GM19467 (cell line): ENCODE data around the gene WFDC1.
"Not testable (repeated sequence)": the region's sequence is repeated elsewhere in the genome, so short reads cannot be mapped to it uniquely, and the experiment has no call there.

Experiments used
- ATAC-seq: cut with Tn5 transposase; IDR thresholded peaks from one replicate; pipeline ENCODE4 v1.9.1; 2021; ENCODE audit warnings: mild to moderate bottlenecking, moderate library complexity; ENCODE audit not compliant: unreplicated experiment

Gene WFDC1

GRCh38 chr16:84327926-84328505, 33.3 kb downstream of the WFDC1 start:
- no peak for ATAC-seq

GRCh38 chr16:84329016-84329415, 34.3 kb downstream of the WFDC1 start:
- no peak for ATAC-seq

GRCh38 chr16:84329843-84330684, 35.4 kb downstream of the WFDC1 start:
- no peak for ATAC-seq

- no peak for ATAC-seq
Observed at GRCh38 chr16:84330685-84331050, 36.0 kb downstream of the WFDC1 start.

GRCh38 chr16:84331998-84332780, 37.5 kb downstream of the WFDC1 start:
- ATAC-seq, result no peak

GRCh38 chr16:84332975-84333684, 38.5 kb downstream of the WFDC1 start:
- no peak for ATAC-seq

GRCh38 chr16:84334058-84334457, 39.4 kb downstream of the WFDC1 start:
- no peak for ATAC-seq

GRCh38 chr16:84334482-84334881, 39.8 kb downstream of the WFDC1 start:
- ATAC-seq, result no peak

GRCh38 chr16:84337236-84337635, 42.6 kb downstream of the WFDC1 start:
- ATAC-seq, result not testable (repeated sequence)

GRCh38 chr16:84339311-84339710, 44.6 kb downstream of the WFDC1 start:
- ATAC-seq, result no peak

- ATAC-seq, result no peak
Observed at GRCh38 chr16:84339766-84340165, 45.1 kb downstream of the WFDC1 start.

GRCh38 chr16:84340325-84341040, 45.8 kb downstream of the WFDC1 start:
- no peak for ATAC-seq

GRCh38 chr16:84341528-84342295, 47.0 kb downstream of the WFDC1 start:
- ATAC-seq, result no peak

- not testable (repeated sequence) for ATAC-seq
Observed at GRCh38 chr16:84343800-84344199, 49.1 kb downstream of the WFDC1 start.

GRCh38 chr16:84344781-84345180, 50.1 kb downstream of the WFDC1 start:
- no peak for ATAC-seq

- no peak for ATAC-seq
Observed at GRCh38 chr16:84347161-84347560, 52.5 kb downstream of the WFDC1 start.

GRCh38 chr16:84348386-84348888, 53.8 kb downstream of the WFDC1 start:
- ATAC-seq, result no peak

GRCh38 chr16:84349862-84350684, 55.4 kb downstream of the WFDC1 start:
- ATAC-seq, result no peak
